Progenitor cell of endocrine pancreas (in vitro differentiated cells): ENCODE results near the gene HLA-C. TPM values are rescaled to one million over a fixed set of nuclear protein-coding genes. Genes with fewer than 3 reads are reported as not detected.
A peak's percentile ranks its signal among the peaks of the same experiment; 100 is the strongest.

ENCODE experiments used
- DNase-seq: peaks from one replicate; pipeline ENCODE4 v3.0.0; 2021; ENCODE audit warnings: low spot score; ENCODE audit not compliant: unreplicated experiment
- H3K27ac Mint-ChIP-seq: 2 replicates; pipeline ENCODE4 v1.8.0; 2021; ENCODE audit warnings: mild to moderate bottlenecking, moderate library complexity, mixed read lengths
- H3K27me3 Mint-ChIP-seq: 2 replicates; pipeline ENCODE4 v1.8.0; 2021; ENCODE audit warnings: mixed read lengths
- H3K36me3 Mint-ChIP-seq: 2 replicates; pipeline ENCODE4 v1.8.0; 2022; ENCODE audit warnings: mixed read lengths; ENCODE audit not compliant: insufficient read depth
- H3K4me1 Mint-ChIP-seq: 2 replicates; pipeline ENCODE4 v1.8.0; 2021; ENCODE audit warnings: low read depth, mixed read lengths
- H3K4me3 Mint-ChIP-seq: 2 replicates; pipeline ENCODE4 v1.8.0; 2021; ENCODE audit warnings: low read depth, mild to moderate bottlenecking, moderate library complexity, mixed read lengths
- H3K9me3 Mint-ChIP-seq: 2 replicates; pipeline ENCODE4 v1.8.0; 2021; ENCODE audit warnings: low read depth, mixed read lengths
- total RNA-seq: library from RNA; stranded (reverse); gene quantifications from 2 replicates; pipeline ENCODE4 v1.2.1, GENCODE V29; 2021
- TF ChIP-seq, protein P1 (sequence below): fragments of 200-600 bp; sonication (generic); IDR thresholded peaks from one replicate; pipeline ENCODE4 v1.5.0; 2021; ENCODE audit warnings: antibody characterized with exemption, mild to moderate bottlenecking; ENCODE audit not compliant: unreplicated experiment

The HLA-C gene
- total RNA-seq, 1 donor from 2014 or later = 137 TPM

DNA sequence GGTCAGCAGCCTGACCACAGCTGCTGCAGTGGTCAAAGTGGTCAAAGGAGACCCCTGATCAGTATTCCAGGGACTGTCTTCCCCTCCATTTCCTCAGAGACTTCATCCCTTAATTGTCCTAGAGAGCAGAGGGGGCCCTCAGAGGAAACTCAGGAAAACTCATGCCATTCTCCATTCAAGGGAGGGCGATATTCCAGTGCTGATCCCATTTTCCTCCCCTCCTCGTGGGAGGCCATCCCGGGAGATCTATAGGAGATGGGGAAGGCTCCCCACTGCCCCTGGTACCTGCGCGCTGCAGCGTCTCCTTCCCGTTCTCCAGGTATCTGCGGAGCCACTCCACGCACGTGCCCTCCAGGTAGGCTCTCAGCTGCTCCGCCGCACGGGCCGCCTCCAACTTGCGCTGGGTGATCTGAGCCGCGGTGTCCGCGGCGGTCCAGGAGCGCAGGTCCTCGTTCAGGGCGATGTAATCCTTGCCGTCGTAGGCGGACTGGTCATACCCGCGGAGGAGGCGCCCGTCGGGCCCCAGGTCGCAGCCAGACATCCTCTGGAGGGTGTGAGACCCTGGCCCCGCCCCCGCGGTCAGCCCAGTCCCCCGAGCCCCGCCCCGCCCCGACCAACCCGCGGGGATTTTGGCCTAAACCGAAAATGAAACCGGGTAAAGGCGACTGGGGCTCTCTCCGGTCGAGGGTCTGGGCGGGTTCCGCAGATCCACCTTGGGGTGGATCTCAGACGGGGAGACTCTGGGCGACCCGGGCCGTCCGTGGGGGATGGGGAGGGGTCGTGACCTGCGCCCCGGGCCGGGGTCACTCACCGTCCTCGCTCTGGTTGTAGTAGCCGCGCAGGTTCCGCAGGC is 878 bp downstream of the HLA-C start:
- Mint-ChIP-seq H3K27me3 (peaks cover 43% of the 10 kb centered on the region), H3K27ac (peak overlapping the region; percentile 79), H3K4me1 (peaks cover 4% of the 10 kb centered on the region), H3K4me3 (peak overlapping the region; percentile 79), H3K36me3 (peaks cover 13% of the 10 kb centered on the region), H3K9me3 (no peaks in the 10 kb centered on the region)
- DNase-seq = peak; percentile 17
- TF ChIP-seq, protein P1, sequence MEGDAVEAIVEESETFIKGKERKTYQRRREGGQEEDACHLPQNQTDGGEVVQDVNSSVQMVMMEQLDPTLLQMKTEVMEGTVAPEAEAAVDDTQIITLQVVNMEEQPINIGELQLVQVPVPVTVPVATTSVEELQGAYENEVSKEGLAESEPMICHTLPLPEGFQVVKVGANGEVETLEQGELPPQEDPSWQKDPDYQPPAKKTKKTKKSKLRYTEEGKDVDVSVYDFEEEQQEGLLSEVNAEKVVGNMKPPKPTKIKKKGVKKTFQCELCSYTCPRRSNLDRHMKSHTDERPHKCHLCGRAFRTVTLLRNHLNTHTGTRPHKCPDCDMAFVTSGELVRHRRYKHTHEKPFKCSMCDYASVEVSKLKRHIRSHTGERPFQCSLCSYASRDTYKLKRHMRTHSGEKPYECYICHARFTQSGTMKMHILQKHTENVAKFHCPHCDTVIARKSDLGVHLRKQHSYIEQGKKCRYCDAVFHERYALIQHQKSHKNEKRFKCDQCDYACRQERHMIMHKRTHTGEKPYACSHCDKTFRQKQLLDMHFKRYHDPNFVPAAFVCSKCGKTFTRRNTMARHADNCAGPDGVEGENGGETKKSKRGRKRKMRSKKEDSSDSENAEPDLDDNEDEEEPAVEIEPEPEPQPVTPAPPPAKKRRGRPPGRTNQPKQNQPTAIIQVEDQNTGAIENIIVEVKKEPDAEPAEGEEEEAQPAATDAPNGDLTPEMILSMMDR = no peak

DNA sequence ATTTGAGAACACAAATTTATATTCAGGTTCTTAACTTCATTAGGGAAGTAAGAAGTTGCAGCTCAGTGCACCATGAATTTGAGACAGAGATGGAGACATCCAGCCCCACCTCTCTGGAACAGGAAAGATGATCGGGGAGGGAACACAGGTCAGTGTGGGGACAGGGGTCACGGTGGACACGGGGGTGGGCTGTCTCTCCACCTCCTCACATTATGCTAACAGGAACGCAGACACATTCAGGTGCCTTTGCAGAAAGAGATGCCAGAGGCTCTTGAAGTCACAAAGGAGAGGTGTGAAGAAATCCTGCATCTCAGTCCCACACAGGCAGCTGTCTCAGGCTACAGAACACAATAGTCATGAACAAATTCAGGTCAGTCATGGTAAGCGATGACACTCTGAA is 3.1 kb downstream of the HLA-C start:
- Mint-ChIP-seq H3K27ac (no peak overlapping the region), H3K4me3 (no peak overlapping the region), H3K27me3 (peaks cover 23% of the 10 kb centered on the region)

DNA sequence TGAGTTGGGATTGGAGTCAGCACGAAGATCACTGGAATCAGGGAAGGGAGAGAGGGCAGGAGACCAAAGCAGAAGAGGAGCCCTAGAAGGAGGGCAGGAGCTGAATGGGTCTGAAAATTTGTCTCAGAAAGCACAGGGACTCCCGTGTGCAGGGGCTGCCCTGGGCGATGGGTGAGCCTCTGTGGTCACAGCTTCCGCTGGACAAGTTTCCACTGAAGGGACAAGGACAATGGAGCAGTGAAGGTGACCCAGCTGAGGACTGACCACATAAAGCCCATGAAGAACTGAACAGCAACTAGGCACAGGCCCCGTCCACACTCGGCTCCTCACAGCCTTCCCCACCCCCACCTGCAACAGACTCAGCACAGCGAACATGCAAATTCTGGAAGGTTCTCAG is 3.5 kb downstream of the HLA-C start:
- Mint-ChIP-seq H3K4me3 (no peak overlapping the region), H3K27me3 (peaks cover 19% of the 10 kb centered on the region), H3K27ac (no peak overlapping the region), H3K4me1 (peaks cover 4% of the 10 kb centered on the region), H3K36me3 (peaks cover 13% of the 10 kb centered on the region), H3K9me3 (no peaks in the 10 kb centered on the region)
- TF ChIP-seq, protein P1 = no peak
- no peak for DNase-seq

More for the DNA sequence above, 3.1 kb downstream of the HLA-C start:
- TF ChIP-seq, protein P1 = no peak
- Mint-ChIP-seq H3K4me1 (peaks cover 4% of the 10 kb centered on the region), H3K9me3 (no peaks in the 10 kb centered on the region), H3K36me3 (peaks cover 13% of the 10 kb centered on the region)
- no peak for DNase-seq

DNA sequence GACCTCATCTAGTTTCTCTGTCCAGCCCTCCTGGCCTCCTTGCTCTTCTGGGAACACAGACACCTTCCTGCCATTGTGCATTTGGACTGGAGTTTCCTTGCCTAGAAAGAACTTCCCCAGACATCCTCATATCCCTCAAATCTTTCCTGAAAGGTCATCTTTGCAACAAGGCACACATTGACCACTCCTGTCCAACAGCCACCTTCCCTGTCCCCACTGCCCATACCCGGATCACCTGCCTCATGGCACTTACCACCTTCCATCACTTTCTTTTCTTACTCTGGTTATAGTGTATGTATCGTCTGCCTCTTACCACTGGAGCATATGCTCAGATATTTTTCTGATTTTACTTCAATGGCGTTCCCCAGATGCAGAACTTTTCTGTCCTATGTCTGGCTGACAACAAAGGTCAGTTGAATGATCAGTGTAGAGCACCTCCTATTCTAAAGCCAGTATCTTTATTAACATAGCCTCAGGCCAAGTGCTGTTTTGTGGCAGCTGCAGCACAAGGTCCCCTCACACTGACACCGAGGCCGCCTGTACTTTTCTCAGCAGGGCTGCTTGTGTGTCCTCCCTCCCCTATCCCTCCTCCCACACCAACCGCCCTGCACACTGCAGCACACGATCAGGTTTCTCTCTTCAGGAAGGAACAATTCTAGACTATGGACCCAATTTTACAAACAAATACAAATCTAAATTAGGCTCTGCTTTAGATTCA is 4.1 kb downstream of the HLA-C start:
- TF ChIP-seq, protein P1 = no peak
- DNase-seq = no peak
- H3K9me3 Mint-ChIP-seq = peaks cover 4% of the 10 kb centered on the region
- H3K27ac Mint-ChIP-seq = no peak overlapping the region
- H3K4me1 Mint-ChIP-seq = peaks cover 4% of the 10 kb centered on the region
- H3K27me3 Mint-ChIP-seq = peaks cover 13% of the 10 kb centered on the region
- H3K4me3 Mint-ChIP-seq = no peak overlapping the region
- H3K36me3 Mint-ChIP-seq = peaks cover 13% of the 10 kb centered on the region

DNA sequence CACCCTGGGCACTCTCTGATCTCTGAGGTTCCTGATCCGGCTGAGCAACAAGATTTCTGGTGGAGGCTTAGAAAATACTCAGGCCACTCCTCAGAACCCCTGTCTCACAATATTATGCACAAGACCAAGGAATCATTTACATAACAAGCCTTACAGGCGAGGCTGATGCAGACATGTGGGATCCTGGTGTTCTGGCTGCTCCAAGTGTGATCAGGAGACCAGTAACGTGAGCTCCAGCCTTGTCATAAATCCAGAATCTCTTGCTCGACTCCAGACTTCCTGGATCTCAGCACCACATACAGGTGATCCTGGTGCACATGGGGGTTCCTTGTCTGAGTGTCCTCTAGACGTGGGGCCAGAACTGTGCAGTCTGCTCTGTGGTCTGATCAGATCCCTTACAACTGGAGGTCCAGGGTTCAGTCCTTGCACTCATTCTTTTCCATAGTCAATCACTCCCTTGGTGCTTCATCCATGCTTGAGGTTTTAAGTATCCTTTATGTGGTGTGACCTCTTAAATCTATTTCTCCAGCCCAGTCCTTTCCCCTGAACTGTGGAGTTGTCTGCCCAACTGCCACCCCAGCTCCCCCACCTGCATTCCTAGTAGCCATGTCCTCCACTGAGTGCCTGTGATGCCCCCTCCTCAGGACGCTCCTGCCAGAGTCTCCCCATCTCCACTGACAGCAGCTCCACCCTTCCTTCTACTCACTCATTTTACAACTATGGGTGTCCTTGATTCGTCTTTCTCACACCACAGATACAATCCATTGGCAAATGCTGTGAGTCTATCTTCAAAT is 5.1 kb downstream of the HLA-C start:
- peaks cover 12% of the 10 kb centered on the region for H3K9me3 Mint-ChIP-seq
- H3K27ac Mint-ChIP-seq = no peak overlapping the region
- peaks cover 13% of the 10 kb centered on the region for H3K36me3 Mint-ChIP-seq

More for the DNA sequence above, 5.1 kb downstream of the HLA-C start:
- DNase-seq = no peak
- TF ChIP-seq, protein P1 = no peak
- H3K4me1 Mint-ChIP-seq = peaks cover 2% of the 10 kb centered on the region
- H3K4me3 Mint-ChIP-seq = no peak overlapping the region
- H3K27me3 Mint-ChIP-seq = peaks cover 8% of the 10 kb centered on the region
